Stimulated activated CD8-positive, alpha-beta memory T cell treated with anti-CD3 and anti-CD28 coated beads, Interleukin-4, amount 100 ng/mL, for 48 hours (primary cell): Measurements from ENCODE around the gene SYTL2.

Source experiments
- DNase-seq: peaks from one replicate; pipeline ENCODE4 v3.0.0-alpha.2; 2020

Gene SYTL2

GRCh38 chr11:85759915-85760314 lies 51.0 kb downstream of the SYTL2 start:
- DNase-seq: no peak

GRCh38 chr11:85758480-85759039 lies 52.4 kb downstream of the SYTL2 start:
- DNase-seq: no peak

GRCh38 chr11:85758026-85758425 lies 52.9 kb downstream of the SYTL2 start:
- no peak for DNase-seq

- DNase-seq: no peak
Observed at GRCh38 chr11:85756401-85757200, 54.3 kb downstream of the SYTL2 start.

GRCh38 chr11:85755701-85756100 lies 55.2 kb downstream of the SYTL2 start:
- no peak for DNase-seq

- DNase-seq: no peak
Observed at GRCh38 chr11:85755285-85755684, 55.7 kb downstream of the SYTL2 start.

- peak; percentile 87 for DNase-seq
Observed at GRCh38 chr11:85752890-85753581, 57.9 kb downstream of the SYTL2 start.

GRCh38 chr11:85752201-85752889 lies 58.6 kb downstream of the SYTL2 start:
- no peak for DNase-seq

- no peak for DNase-seq
Observed at GRCh38 chr11:85751724-85752123, 59.2 kb downstream of the SYTL2 start.

- DNase-seq: no peak
Observed at GRCh38 chr11:85750646-85751045, 60.3 kb downstream of the SYTL2 start.

GRCh38 chr11:85749884-85750283 lies 61.1 kb downstream of the SYTL2 start:
- no peak for DNase-seq

- no peak for DNase-seq
Observed at GRCh38 chr11:85749287-85749834, 61.6 kb downstream of the SYTL2 start.

- no peak for DNase-seq
Observed at GRCh38 chr11:85748455-85748891, 62.5 kb downstream of the SYTL2 start.

- no peak for DNase-seq
Observed at GRCh38 chr11:85746670-85747069, 64.3 kb downstream of the SYTL2 start.

GRCh38 chr11:85745626-85746025 lies 65.3 kb downstream of the SYTL2 start:
- no peak for DNase-seq

- no peak for DNase-seq
Observed at GRCh38 chr11:85742873-85743275, 68.1 kb downstream of the SYTL2 start.

GRCh38 chr11:85742348-85742747 lies 68.6 kb downstream of the SYTL2 start:
- DNase-seq: no peak

GRCh38 chr11:85740481-85741400 lies 70.2 kb downstream of the SYTL2 start:
- no peak for DNase-seq

GRCh38 chr11:85737738-85738137 lies 73.2 kb downstream of the SYTL2 start:
- DNase-seq: peak; percentile 44

GRCh38 chr11:85735876-85736460 lies 75.0 kb downstream of the SYTL2 start:
- no peak for DNase-seq

- no peak for DNase-seq
Observed at GRCh38 chr11:85732965-85733364, 78.0 kb downstream of the SYTL2 start.

GRCh38 chr11:85726381-85726780 lies 84.6 kb downstream of the SYTL2 start:
- DNase-seq: no peak
